HEK293 (cell line): Measurements from ENCODE around the gene ABCA7.

Source experiments
- GFI1B ChIP-seq: fragments of 450-650 bp; formaldehyde crosslinking; IDR thresholded peaks from 2 replicates; pipeline ENCODE4 v1.5.1; 2016; ENCODE audit warnings: missing biosample characterization, missing genetic modification characterization
- GLI2 ChIP-seq: fragments of 450-650 bp; formaldehyde crosslinking; IDR thresholded peaks from 2 replicates; pipeline ENCODE4; 2017; ENCODE audit warnings: missing biosample characterization, missing genetic modification characterization, low read depth, borderline replicate concordance
- HOXC10 ChIP-seq: sonication (generic); formaldehyde crosslinking; IDR thresholded peaks from 2 replicates; pipeline ENCODE4 v1.8.1; 2023; ENCODE audit warnings: mild to moderate bottlenecking, missing genetic modification reagents
- KLF7 ChIP-seq: fragments of 450-650 bp; formaldehyde crosslinking; IDR thresholded peaks from 2 replicates; pipeline ENCODE4 v1.5.1; 2016; ENCODE audit warnings: missing biosample characterization, missing genetic modification characterization, borderline replicate concordance
- KLF9 ChIP-seq: fragments of 450-650 bp; formaldehyde crosslinking; IDR thresholded peaks from 2 replicates; pipeline ENCODE4 v1.5.1; 2016; ENCODE audit warnings: missing biosample characterization, missing genetic modification characterization, low read depth
- REPIN1 ChIP-seq: fragments of 450-650 bp; formaldehyde crosslinking; IDR thresholded peaks from 2 replicates; pipeline ENCODE4 v1.5.1; 2017; ENCODE audit warnings: missing biosample characterization, missing genetic modification characterization, low read depth
- ZFHX2 ChIP-seq: fragments of 450-650 bp; formaldehyde crosslinking; conservative IDR thresholded peaks from 2 replicates; pipeline ENCODE4 v1.5.1; 2016; ENCODE audit warnings: missing biosample characterization, missing genetic modification characterization
- ZFP41 ChIP-seq: fragments of 450-650 bp; formaldehyde crosslinking; IDR thresholded peaks from 2 replicates; pipeline ENCODE4 v1.5.1; 2016; ENCODE audit warnings: missing biosample characterization, missing genetic modification characterization, borderline replicate concordance
- ZNF157 ChIP-seq: fragments of 450-650 bp; formaldehyde crosslinking; IDR thresholded peaks from 2 replicates; pipeline ENCODE4 v1.5.1; 2016; ENCODE audit warnings: missing biosample characterization, missing genetic modification characterization
- ZNF248 ChIP-seq: fragments of 450-650 bp; formaldehyde crosslinking; IDR thresholded peaks from 2 replicates; pipeline ENCODE4 v1.5.1; 2017; ENCODE audit warnings: missing biosample characterization, missing genetic modification characterization
- ZNF341 ChIP-seq: fragments of 450-650 bp; formaldehyde crosslinking; IDR thresholded peaks from 2 replicates; pipeline ENCODE4; 2016; ENCODE audit warnings: low read depth, missing biosample characterization, missing genetic modification characterization
- ZNF501 ChIP-seq: fragments of 450-650 bp; formaldehyde crosslinking; IDR thresholded peaks from 2 replicates; pipeline ENCODE4 v1.5.1; 2016; ENCODE audit warnings: missing biosample characterization, missing genetic modification characterization
- ZNF510 ChIP-seq: fragments of 450-650 bp; formaldehyde crosslinking; IDR thresholded peaks from 2 replicates; pipeline ENCODE4 v1.5.1; 2018; ENCODE audit warnings: mild to moderate bottlenecking, missing genetic modification characterization, missing biosample characterization; ENCODE audit not compliant: insufficient replicate concordance
- ZNF571 ChIP-seq: fragments of 450-650 bp; formaldehyde crosslinking; IDR thresholded peaks from 2 replicates; pipeline ENCODE4 v1.5.0; 2017; ENCODE audit warnings: missing biosample characterization, missing genetic modification characterization
- ZNF623 ChIP-seq: fragments of 450-650 bp; formaldehyde crosslinking; IDR thresholded peaks from 2 replicates; pipeline ENCODE4 v1.5.1; 2016; ENCODE audit warnings: missing biosample characterization, missing genetic modification characterization
- ZSCAN30 ChIP-seq: fragments of 450-650 bp; IDR thresholded peaks from 2 replicates; pipeline ENCODE4 v1.5.1; 2018; ENCODE audit warnings: missing biosample characterization, mild to moderate bottlenecking, missing genetic modification characterization, moderate library complexity
- TF ChIP-seq, protein P1 (sequence below): fragments of 450-650 bp; formaldehyde crosslinking; IDR thresholded peaks from 2 replicates; pipeline ENCODE4 v1.5.1; 2016; ENCODE audit warnings: missing biosample characterization, missing genetic modification characterization
- TF ChIP-seq, protein P2 (sequence below): fragments of 450-650 bp; formaldehyde crosslinking; IDR thresholded peaks from 2 replicates; pipeline ENCODE4 v1.5.1; 2016; ENCODE audit warnings: missing biosample characterization, missing genetic modification characterization
- TF ChIP-seq, protein P3 (sequence below): fragments of 450-650 bp; IDR thresholded peaks from 2 replicates; pipeline ENCODE4 v1.5.1; 2018; ENCODE audit warnings: missing biosample characterization, missing genetic modification characterization
- TF ChIP-seq, protein P4 (sequence below): fragments of 450-650 bp; formaldehyde crosslinking; IDR thresholded peaks from 2 replicates; pipeline ENCODE4 v1.5.1; 2016; ENCODE audit warnings: missing biosample characterization, missing genetic modification characterization, borderline replicate concordance
- TF ChIP-seq, protein P5 (sequence below): fragments of 450-650 bp; formaldehyde crosslinking; IDR thresholded peaks from 2 replicates; pipeline ENCODE4 v1.5.1; 2016; ENCODE audit warnings: missing biosample characterization, missing genetic modification characterization, borderline replicate concordance
- TF ChIP-seq, protein P6 (sequence below): fragments of 450-650 bp; formaldehyde crosslinking; IDR thresholded peaks from 2 replicates; pipeline ENCODE4 v1.5.1; 2016; ENCODE audit warnings: missing biosample characterization, missing genetic modification characterization

The ABCA7 gene

DNA sequence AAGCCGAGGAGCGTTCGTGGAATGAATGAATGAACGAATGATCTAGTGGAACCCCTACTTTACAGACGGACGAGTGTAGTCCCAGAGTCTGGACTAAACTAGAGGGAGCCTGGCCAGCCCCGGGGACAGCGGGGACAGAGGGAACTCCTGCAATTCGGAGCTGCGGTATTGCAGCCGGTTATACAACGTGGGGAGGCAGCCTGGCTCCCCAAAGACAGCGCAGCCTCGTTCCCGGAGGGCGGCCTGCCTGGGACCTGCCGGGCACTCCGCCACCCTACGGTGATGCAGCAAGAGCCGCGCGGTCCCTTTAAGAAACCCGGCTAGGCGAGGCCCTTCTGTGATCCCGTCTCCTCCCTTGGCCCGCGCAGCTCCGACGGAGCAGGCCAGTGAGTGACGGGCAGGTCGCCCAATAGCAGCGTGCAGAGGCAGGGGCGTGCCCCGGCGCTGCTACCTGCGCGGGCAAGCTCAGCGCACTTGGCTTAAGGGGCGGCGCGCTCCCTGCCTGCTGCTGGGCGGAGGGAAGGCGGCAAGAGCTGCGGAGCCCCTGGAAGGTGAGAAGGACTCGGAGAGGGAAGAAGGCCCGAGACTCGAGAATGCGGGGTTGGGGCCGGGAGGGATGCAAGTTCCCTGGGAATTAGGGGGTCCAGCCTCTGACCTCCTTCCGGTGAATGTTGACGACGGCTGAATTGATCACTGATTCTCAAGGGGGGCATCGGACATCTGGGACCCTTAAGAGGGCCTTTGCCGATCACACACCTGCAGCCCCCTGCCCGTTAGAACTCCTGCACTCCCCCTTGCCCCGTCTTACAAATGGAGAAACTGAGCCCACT is at the start of gene ABCA7 (continued):
- TF ChIP-seq, protein P1, sequence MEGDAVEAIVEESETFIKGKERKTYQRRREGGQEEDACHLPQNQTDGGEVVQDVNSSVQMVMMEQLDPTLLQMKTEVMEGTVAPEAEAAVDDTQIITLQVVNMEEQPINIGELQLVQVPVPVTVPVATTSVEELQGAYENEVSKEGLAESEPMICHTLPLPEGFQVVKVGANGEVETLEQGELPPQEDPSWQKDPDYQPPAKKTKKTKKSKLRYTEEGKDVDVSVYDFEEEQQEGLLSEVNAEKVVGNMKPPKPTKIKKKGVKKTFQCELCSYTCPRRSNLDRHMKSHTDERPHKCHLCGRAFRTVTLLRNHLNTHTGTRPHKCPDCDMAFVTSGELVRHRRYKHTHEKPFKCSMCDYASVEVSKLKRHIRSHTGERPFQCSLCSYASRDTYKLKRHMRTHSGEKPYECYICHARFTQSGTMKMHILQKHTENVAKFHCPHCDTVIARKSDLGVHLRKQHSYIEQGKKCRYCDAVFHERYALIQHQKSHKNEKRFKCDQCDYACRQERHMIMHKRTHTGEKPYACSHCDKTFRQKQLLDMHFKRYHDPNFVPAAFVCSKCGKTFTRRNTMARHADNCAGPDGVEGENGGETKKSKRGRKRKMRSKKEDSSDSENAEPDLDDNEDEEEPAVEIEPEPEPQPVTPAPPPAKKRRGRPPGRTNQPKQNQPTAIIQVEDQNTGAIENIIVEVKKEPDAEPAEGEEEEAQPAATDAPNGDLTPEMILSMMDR (tag by site-specific recombination): peak; percentile 39; the same call in 1 of the 2 replicates
- TF ChIP-seq ZNF623: no peak
- TF ChIP-seq HOXC10 (CRISPR knock-in tag): no peak
- no peak for TF ChIP-seq ZFP41 (tag by site-specific recombination)
- TF ChIP-seq, protein P2, sequence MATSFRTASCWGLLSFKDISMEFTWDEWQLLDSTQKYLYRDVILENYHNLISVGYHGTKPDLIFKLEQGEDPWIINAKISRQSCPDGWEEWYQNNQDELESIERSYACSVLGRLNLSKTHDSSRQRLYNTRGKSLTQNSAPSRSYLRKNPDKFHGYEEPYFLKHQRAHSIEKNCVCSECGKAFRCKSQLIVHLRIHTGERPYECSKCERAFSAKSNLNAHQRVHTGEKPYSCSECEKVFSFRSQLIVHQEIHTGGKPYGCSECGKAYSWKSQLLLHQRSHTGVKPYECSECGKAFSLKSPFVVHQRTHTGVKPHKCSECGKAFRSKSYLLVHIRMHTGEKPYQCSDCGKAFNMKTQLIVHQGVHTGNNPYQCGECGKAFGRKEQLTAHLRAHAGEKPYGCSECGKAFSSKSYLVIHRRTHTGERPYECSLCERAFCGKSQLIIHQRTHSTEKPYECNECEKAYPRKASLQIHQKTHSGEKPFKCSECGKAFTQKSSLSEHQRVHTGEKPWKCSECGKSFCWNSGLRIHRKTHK (tag by site-specific recombination): no peak
- no peak for TF ChIP-seq ZNF157 (tag by site-specific recombination)
- TF ChIP-seq ZNF501 (tag by site-specific recombination): no peak
- TF ChIP-seq, protein P3, sequence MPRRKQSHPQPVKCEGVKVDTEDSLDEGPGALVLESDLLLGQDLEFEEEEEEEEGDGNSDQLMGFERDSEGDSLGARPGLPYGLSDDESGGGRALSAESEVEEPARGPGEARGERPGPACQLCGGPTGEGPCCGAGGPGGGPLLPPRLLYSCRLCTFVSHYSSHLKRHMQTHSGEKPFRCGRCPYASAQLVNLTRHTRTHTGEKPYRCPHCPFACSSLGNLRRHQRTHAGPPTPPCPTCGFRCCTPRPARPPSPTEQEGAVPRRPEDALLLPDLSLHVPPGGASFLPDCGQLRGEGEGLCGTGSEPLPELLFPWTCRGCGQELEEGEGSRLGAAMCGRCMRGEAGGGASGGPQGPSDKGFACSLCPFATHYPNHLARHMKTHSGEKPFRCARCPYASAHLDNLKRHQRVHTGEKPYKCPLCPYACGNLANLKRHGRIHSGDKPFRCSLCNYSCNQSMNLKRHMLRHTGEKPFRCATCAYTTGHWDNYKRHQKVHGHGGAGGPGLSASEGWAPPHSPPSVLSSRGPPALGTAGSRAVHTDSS: no peak
- no peak for TF ChIP-seq REPIN1 (tag by site-specific recombination)
- no peak for TF ChIP-seq GFI1B
- TF ChIP-seq, protein P4, sequence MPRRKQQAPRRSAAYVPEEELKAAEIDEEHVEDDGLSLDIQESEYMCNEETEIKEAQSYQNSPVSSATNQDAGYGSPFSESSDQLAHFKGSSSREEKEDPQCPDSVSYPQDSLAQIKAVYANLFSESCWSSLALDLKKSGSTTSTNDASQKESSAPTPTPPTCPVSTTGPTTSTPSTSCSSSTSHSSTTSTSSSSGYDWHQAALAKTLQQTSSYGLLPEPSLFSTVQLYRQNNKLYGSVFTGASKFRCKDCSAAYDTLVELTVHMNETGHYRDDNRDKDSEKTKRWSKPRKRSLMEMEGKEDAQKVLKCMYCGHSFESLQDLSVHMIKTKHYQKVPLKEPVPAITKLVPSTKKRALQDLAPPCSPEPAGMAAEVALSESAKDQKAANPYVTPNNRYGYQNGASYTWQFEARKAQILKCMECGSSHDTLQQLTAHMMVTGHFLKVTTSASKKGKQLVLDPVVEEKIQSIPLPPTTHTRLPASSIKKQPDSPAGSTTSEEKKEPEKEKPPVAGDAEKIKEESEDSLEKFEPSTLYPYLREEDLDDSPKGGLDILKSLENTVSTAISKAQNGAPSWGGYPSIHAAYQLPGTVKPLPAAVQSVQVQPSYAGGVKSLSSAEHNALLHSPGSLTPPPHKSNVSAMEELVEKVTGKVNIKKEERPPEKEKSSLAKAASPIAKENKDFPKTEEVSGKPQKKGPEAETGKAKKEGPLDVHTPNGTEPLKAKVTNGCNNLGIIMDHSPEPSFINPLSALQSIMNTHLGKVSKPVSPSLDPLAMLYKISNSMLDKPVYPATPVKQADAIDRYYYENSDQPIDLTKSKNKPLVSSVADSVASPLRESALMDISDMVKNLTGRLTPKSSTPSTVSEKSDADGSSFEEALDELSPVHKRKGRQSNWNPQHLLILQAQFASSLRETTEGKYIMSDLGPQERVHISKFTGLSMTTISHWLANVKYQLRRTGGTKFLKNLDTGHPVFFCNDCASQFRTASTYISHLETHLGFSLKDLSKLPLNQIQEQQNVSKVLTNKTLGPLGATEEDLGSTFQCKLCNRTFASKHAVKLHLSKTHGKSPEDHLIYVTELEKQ (tag by site-specific recombination): no peak
- TF ChIP-seq ZSCAN30 (tag by site-specific recombination): no peak
- no peak for TF ChIP-seq GLI2 (tag by site-specific recombination)
- TF ChIP-seq, protein P5, sequence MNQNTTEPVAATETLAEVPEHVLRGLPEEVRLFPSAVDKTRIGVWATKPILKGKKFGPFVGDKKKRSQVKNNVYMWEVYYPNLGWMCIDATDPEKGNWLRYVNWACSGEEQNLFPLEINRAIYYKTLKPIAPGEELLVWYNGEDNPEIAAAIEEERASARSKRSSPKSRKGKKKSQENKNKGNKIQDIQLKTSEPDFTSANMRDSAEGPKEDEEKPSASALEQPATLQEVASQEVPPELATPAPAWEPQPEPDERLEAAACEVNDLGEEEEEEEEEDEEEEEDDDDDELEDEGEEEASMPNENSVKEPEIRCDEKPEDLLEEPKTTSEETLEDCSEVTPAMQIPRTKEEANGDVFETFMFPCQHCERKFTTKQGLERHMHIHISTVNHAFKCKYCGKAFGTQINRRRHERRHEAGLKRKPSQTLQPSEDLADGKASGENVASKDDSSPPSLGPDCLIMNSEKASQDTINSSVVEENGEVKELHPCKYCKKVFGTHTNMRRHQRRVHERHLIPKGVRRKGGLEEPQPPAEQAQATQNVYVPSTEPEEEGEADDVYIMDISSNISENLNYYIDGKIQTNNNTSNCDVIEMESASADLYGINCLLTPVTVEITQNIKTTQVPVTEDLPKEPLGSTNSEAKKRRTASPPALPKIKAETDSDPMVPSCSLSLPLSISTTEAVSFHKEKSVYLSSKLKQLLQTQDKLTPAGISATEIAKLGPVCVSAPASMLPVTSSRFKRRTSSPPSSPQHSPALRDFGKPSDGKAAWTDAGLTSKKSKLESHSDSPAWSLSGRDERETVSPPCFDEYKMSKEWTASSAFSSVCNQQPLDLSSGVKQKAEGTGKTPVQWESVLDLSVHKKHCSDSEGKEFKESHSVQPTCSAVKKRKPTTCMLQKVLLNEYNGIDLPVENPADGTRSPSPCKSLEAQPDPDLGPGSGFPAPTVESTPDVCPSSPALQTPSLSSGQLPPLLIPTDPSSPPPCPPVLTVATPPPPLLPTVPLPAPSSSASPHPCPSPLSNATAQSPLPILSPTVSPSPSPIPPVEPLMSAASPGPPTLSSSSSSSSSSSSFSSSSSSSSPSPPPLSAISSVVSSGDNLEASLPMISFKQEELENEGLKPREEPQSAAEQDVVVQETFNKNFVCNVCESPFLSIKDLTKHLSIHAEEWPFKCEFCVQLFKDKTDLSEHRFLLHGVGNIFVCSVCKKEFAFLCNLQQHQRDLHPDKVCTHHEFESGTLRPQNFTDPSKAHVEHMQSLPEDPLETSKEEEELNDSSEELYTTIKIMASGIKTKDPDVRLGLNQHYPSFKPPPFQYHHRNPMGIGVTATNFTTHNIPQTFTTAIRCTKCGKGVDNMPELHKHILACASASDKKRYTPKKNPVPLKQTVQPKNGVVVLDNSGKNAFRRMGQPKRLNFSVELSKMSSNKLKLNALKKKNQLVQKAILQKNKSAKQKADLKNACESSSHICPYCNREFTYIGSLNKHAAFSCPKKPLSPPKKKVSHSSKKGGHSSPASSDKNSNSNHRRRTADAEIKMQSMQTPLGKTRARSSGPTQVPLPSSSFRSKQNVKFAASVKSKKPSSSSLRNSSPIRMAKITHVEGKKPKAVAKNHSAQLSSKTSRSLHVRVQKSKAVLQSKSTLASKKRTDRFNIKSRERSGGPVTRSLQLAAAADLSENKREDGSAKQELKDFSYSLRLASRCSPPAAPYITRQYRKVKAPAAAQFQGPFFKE (tag by site-specific recombination): no peak
- TF ChIP-seq ZNF510 (tag by site-specific recombination): no peak
- TF ChIP-seq ZNF248 (tag by site-specific recombination): no peak
- no peak for TF ChIP-seq ZNF571 (tag by site-specific recombination)
- peak; percentile 98 for TF ChIP-seq KLF9 (tag by site-specific recombination)
- TF ChIP-seq ZFHX2 (tag by site-specific recombination): peak; percentile 38
- TF ChIP-seq KLF7 (tag by site-specific recombination): peak; percentile 53; the same call in 1 of the 2 replicates
- peak; percentile 88 for TF ChIP-seq ZNF341 (tag by site-specific recombination)
- TF ChIP-seq, protein P6, sequence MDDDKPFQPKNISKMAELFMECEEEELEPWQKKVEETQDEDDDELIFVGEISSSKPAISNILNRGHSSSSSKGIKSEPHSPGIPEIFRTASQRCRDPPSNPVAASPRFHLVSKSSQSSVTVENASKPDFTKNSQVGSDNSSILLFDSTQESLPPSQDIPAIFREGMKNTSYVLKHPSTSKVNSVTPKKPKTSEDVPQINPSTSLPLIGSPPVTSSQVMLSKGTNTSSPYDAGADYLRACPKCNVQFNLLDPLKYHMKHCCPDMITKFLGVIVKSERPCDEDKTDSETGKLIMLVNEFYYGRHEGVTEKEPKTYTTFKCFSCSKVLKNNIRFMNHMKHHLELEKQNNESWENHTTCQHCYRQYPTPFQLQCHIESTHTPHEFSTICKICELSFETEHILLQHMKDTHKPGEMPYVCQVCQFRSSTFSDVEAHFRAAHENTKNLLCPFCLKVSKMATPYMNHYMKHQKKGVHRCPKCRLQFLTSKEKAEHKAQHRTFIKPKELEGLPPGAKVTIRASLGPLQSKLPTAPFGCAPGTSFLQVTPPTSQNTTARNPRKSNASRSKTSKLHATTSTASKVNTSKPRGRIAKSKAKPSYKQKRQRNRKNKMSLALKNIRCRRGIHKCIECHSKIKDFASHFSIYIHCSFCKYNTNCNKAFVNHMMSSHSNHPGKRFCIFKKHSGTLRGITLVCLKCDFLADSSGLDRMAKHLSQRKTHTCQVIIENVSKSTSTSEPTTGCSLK (tag by site-specific recombination): no peak
